ENCODE results near the gene PCDH9.

PCDH9 gene

GRCh38 chr13:66543780-66544179 lies 686.4 kb downstream of the PCDH9 start:
- Histone ChIP-seq H3K27me3 (ENCODE audit: low read depth, low read length) (no peaks in the 10 kb centered on the region), H2AFZ (ENCODE audit: low read depth, low read length) (no peak overlapping the region), H3K9me3 (ENCODE audit: insufficient read depth, low read length) (no peaks in the 10 kb centered on the region), H3K36me3 (replicated peaks; ENCODE audit: low read depth, low read length) (no peaks in the 10 kb centered on the region), H4K20me1 (ENCODE audit: insufficient read depth, low read length) (no peaks in the 10 kb centered on the region), H3K9ac (ENCODE audit: low read length) (no peak overlapping the region), H3K4me2 (ENCODE audit: low read length) (no peak overlapping the region), H3K4me1 (ENCODE audit: low read length) (no peaks in the 10 kb centered on the region), H3K79me2 (ENCODE audit: low read length) (no peaks in the 10 kb centered on the region), H3K27ac (ENCODE audit: low read length) (no peak overlapping the region), H3K4me3 (ENCODE audit: low read length) (no peak overlapping the region)
- TF ChIP-seq CTCF (IDR thresholded peaks at IDR 0.05; ENCODE audit: low read depth, low read length) (peak; percentile 52), EZH2phosphoT487 (IDR thresholded peaks at IDR 0.05; ENCODE audit: low read depth) (no peak)

- no peaks in the 10 kb centered on the region for H3K27me3 ChIP-seq (ENCODE audit: low read depth, low read length)
- H3K4me2 ChIP-seq (ENCODE audit: low read length): no peak overlapping the region
- no peaks in the 10 kb centered on the region for H3K36me3 ChIP-seq (replicated peaks; ENCODE audit: low read depth, low read length)
- H3K9ac ChIP-seq (ENCODE audit: low read length): no peak overlapping the region
- H4K20me1 ChIP-seq (ENCODE audit: insufficient read depth, low read length): no peaks in the 10 kb centered on the region
- H3K79me2 ChIP-seq (ENCODE audit: low read length): no peaks in the 10 kb centered on the region
- no peak overlapping the region for H3K4me3 ChIP-seq (ENCODE audit: low read length)
- H3K4me1 ChIP-seq (ENCODE audit: low read length): no peaks in the 10 kb centered on the region
- no peak for TF ChIP-seq CTCF (IDR thresholded peaks at IDR 0.05; ENCODE audit: low read depth, low read length)
- no peak for TF ChIP-seq EZH2phosphoT487 (IDR thresholded peaks at IDR 0.05; ENCODE audit: low read depth)
- H3K9me3 ChIP-seq (ENCODE audit: insufficient read depth, low read length): no peaks in the 10 kb centered on the region
- no peak overlapping the region for H2AFZ ChIP-seq (ENCODE audit: low read depth, low read length)
- no peak overlapping the region for H3K27ac ChIP-seq (ENCODE audit: low read length)
These were observed 692.7 kb downstream of the PCDH9 start for GRCh38 chr13:66537417-66537816.

- no peak overlapping the region for H3K9ac ChIP-seq (ENCODE audit: low read length)
- H3K9me3 ChIP-seq (ENCODE audit: insufficient read depth, low read length): no peaks in the 10 kb centered on the region
- no peaks in the 10 kb centered on the region for H3K36me3 ChIP-seq (replicated peaks; ENCODE audit: low read depth, low read length)
- H3K79me2 ChIP-seq (ENCODE audit: low read length): no peaks in the 10 kb centered on the region
- TF ChIP-seq CTCF (IDR thresholded peaks at IDR 0.05; ENCODE audit: low read depth, low read length) (no peak), EZH2phosphoT487 (IDR thresholded peaks at IDR 0.05; ENCODE audit: low read depth) (no peak)
- no peak overlapping the region for H2AFZ ChIP-seq (ENCODE audit: low read depth, low read length)
- no peaks in the 10 kb centered on the region for H4K20me1 ChIP-seq (ENCODE audit: insufficient read depth, low read length)
- H3K27me3 ChIP-seq (ENCODE audit: low read depth, low read length): no peaks in the 10 kb centered on the region
- H3K4me1 ChIP-seq (ENCODE audit: low read length): no peaks in the 10 kb centered on the region
- no peak overlapping the region for H3K27ac ChIP-seq (ENCODE audit: low read length)
- no peak overlapping the region for H3K4me3 ChIP-seq (ENCODE audit: low read length)
- H3K4me2 ChIP-seq (ENCODE audit: low read length): no peak overlapping the region
These were observed 693.4 kb downstream of the PCDH9 start for GRCh38 chr13:66536746-66537145.

GRCh38 chr13:66534561-66534960 lies 695.6 kb downstream of the PCDH9 start:
- H3K27ac ChIP-seq (ENCODE audit: low read length): no peak overlapping the region
- no peaks in the 10 kb centered on the region for H3K79me2 ChIP-seq (ENCODE audit: low read length)
- H3K9me3 ChIP-seq (ENCODE audit: insufficient read depth, low read length): no peaks in the 10 kb centered on the region
- no peak overlapping the region for H3K9ac ChIP-seq (ENCODE audit: low read length)
- H3K4me1 ChIP-seq (ENCODE audit: low read length): no peaks in the 10 kb centered on the region
- no peaks in the 10 kb centered on the region for H3K27me3 ChIP-seq (ENCODE audit: low read depth, low read length)
- no peaks in the 10 kb centered on the region for H4K20me1 ChIP-seq (ENCODE audit: insufficient read depth, low read length)
- no peaks in the 10 kb centered on the region for H3K36me3 ChIP-seq (replicated peaks; ENCODE audit: low read depth, low read length)
- H3K4me2 ChIP-seq (ENCODE audit: low read length): no peak overlapping the region
- H3K4me3 ChIP-seq (ENCODE audit: low read length): no peak overlapping the region
- no peak overlapping the region for H2AFZ ChIP-seq (ENCODE audit: low read depth, low read length)
- TF ChIP-seq CTCF (IDR thresholded peaks at IDR 0.05; ENCODE audit: low read depth, low read length) (no peak), EZH2phosphoT487 (IDR thresholded peaks at IDR 0.05; ENCODE audit: low read depth) (no peak)

Measured in OCI-LY3 (cell line).